HL-60 (cell line): ENCODE results near the gene MASP1.

Experiments
- TF ChIP-seq, protein P1 (sequence below): IDR thresholded peaks from one replicate; pipeline ENCODE4 v1.5.1; 2011; ENCODE audit warnings: low read length, control low read depth, inconsistent platforms; ENCODE audit not compliant: insufficient read depth
- TF ChIP-seq, protein P2 (sequence below): IDR thresholded peaks from 2 replicates; pipeline ENCODE4 v1.6.1; 2012; ENCODE audit warnings: low read depth; ENCODE audit not compliant: insufficient replicate concordance

DNA sequence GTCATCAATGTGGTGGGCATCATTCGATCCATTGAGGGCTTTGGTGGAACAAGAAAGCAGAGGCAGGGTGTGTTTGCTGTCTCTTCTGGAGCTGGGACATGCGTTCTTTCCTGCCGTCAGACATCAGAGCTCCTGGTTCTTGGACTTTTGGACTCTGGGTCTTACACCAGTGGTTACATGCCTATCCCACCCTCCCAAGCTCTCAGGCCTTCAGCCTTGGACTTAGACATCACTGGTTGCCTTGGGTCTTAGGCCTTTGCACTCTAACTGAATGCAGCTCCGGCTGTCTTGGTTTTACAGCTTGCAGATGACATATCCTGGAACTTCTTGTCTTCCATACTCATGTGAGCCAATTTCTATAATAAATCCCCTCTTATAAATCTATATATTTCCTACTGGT is 8.1 kb upstream of the MASP1 start:
- TF ChIP-seq, protein P1, sequence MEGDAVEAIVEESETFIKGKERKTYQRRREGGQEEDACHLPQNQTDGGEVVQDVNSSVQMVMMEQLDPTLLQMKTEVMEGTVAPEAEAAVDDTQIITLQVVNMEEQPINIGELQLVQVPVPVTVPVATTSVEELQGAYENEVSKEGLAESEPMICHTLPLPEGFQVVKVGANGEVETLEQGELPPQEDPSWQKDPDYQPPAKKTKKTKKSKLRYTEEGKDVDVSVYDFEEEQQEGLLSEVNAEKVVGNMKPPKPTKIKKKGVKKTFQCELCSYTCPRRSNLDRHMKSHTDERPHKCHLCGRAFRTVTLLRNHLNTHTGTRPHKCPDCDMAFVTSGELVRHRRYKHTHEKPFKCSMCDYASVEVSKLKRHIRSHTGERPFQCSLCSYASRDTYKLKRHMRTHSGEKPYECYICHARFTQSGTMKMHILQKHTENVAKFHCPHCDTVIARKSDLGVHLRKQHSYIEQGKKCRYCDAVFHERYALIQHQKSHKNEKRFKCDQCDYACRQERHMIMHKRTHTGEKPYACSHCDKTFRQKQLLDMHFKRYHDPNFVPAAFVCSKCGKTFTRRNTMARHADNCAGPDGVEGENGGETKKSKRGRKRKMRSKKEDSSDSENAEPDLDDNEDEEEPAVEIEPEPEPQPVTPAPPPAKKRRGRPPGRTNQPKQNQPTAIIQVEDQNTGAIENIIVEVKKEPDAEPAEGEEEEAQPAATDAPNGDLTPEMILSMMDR = no peak
- TF ChIP-seq, protein P2, sequence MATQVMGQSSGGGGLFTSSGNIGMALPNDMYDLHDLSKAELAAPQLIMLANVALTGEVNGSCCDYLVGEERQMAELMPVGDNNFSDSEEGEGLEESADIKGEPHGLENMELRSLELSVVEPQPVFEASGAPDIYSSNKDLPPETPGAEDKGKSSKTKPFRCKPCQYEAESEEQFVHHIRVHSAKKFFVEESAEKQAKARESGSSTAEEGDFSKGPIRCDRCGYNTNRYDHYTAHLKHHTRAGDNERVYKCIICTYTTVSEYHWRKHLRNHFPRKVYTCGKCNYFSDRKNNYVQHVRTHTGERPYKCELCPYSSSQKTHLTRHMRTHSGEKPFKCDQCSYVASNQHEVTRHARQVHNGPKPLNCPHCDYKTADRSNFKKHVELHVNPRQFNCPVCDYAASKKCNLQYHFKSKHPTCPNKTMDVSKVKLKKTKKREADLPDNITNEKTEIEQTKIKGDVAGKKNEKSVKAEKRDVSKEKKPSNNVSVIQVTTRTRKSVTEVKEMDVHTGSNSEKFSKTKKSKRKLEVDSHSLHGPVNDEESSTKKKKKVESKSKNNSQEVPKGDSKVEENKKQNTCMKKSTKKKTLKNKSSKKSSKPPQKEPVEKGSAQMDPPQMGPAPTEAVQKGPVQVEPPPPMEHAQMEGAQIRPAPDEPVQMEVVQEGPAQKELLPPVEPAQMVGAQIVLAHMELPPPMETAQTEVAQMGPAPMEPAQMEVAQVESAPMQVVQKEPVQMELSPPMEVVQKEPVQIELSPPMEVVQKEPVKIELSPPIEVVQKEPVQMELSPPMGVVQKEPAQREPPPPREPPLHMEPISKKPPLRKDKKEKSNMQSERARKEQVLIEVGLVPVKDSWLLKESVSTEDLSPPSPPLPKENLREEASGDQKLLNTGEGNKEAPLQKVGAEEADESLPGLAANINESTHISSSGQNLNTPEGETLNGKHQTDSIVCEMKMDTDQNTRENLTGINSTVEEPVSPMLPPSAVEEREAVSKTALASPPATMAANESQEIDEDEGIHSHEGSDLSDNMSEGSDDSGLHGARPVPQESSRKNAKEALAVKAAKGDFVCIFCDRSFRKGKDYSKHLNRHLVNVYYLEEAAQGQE = no peak
